ENCODE results near the gene TECTB.

GRCh38 chr10:112302335-112302734, 19.1 kb downstream of the TECTB start:
- TF ChIP-seq SETDB1 (IDR thresholded peaks at IDR 0.05; ENCODE audit: insufficient read length, low read length) (no peak), ZBTB48 (tag by site-specific recombination; IDR thresholded peaks at IDR 0.05) (no peak), CTCF (tag by site-specific recombination; IDR thresholded peaks at IDR 0.05) (no peak), ZBTB7A (tag by site-specific recombination; IDR thresholded peaks at IDR 0.05; ENCODE audit: low read depth) (no peak), ZNF280D (tag by site-specific recombination; IDR thresholded peaks at IDR 0.05) (no peak)
- TF ChIP-seq, protein P1, sequence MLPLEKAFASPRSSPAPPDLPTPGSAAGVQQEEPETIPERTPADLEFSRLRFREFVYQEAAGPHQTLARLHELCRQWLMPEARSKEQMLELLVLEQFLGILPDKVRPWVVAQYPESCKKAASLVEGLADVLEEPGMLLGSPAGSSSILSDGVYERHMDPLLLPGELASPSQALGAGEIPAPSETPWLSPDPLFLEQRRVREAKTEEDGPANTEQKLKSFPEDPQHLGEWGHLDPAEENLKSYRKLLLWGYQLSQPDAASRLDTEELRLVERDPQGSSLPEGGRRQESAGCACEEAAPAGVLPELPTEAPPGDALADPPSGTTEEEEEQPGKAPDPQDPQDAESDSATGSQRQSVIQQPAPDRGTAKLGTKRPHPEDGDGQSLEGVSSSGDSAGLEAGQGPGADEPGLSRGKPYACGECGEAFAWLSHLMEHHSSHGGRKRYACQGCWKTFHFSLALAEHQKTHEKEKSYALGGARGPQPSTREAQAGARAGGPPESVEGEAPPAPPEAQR (tag by site-specific recombination; IDR thresholded peaks at IDR 0.05) = no peak

Measured in HEK293 (cell line).